K562 (cell line): ENCODE data around the gene MAP3K14. TPM values are rescaled to one million over a fixed set of nuclear protein-coding genes. Genes with fewer than 3 reads are reported as not detected.

Experiments used
- E2F3 ChIP-seq: fragments of 250-450 bp; sonication (Bioruptor Pico); IDR thresholded peaks from 2 replicates; pipeline ENCODE4 v1.4.0; 2020; ENCODE audit warnings: mild to moderate bottlenecking
- KDM5B ChIP-seq: fragments of 200-600 bp; sonication (generic); IDR thresholded peaks from 2 replicates; pipeline ENCODE4 v1.6.1; 2012; ENCODE audit warnings: low read depth, mild to moderate bottlenecking, moderate library complexity, low read length, control low read depth, inconsistent platforms; ENCODE audit not compliant: insufficient replicate concordance
- MCM5 ChIP-seq: fragments of 450-650 bp; IDR thresholded peaks from 2 replicates; pipeline ENCODE4 v1.6.1; 2016; ENCODE audit warnings: low read depth
- SMAD1 ChIP-seq: fragments of 150-350 bp; IDR thresholded peaks from 2 replicates; pipeline ENCODE4 v1.6.1; 2014; ENCODE audit warnings: low read length, low read depth; ENCODE audit not compliant: partially characterized antibody
- ZNF165 ChIP-seq: fragments of 250-450 bp; sonication (Bioruptor Pico); IDR thresholded peaks from 2 replicates; pipeline ENCODE4 v1.4.0; 2020; ENCODE audit warnings: borderline replicate concordance
- ZNF696 ChIP-seq: fragments of 250-450 bp; sonication (Bioruptor Pico); conservative IDR thresholded peaks from 2 replicates; pipeline ENCODE4 v1.4.0; 2020; ENCODE audit warnings: mild to moderate bottlenecking, moderate library complexity
- polyA plus RNA-seq, 8 experiments: library from polyadenylated mRNA; depleted of rRNA in 4 of 8; stranded (reverse) in 5 of 8; unstranded in 3 of 8; fragments of >200 nt; fragmentation: Nextera tagmentation in 2 of 8; fragmentation: Illumina TruSeq in 1 of 8; extraction: Ambion mirVana in 2 of 8; extraction: Trizol in 1 of 8; gene quantifications; 2 replicates each; pipeline versions ENCODE4 v1.2.1 to v1.2.3, GENCODE V29; 2011 to 2014; ENCODE audit warnings: inconsistent platforms in 1 of 8, missing spikeins in 1 of 8
- total RNA-seq, 7 experiments: library from RNA; depleted of rRNA in 6 of 7; stranded (reverse); fragments of >200 nt in 6 of 7; fragmentation: Illumina TruSeq in 2 of 7; extraction: Trizol in 2 of 7; gene quantifications; 2 replicates each; pipeline versions ENCODE4 v1.2.1 to v1.2.3, GENCODE V29; 2011 to 2021; ENCODE audit warnings: low replicate concordance in 1 of 7
- TF ChIP-seq, protein P1 (sequence below), 2 experiments: fragments of 450-650 bp; formaldehyde crosslinking in 1 of 2; IDR thresholded peaks; 2 replicates each; pipeline versions ENCODE4 v1.4.0 to v1.6.1; 2014 to 2020; ENCODE audit warnings: mild to moderate bottlenecking in 2 of 2, borderline replicate concordance in 1 of 2, low read depth in 1 of 2
- TF ChIP-seq, protein P2 (sequence below): fragments of 450-650 bp; IDR thresholded peaks from 2 replicates; pipeline ENCODE4 v1.6.1; 2018; ENCODE audit not compliant: partially characterized antibody
- TF ChIP-seq, protein P3 (sequence below): sonication (generic); formaldehyde crosslinking; IDR thresholded peaks from 2 replicates; pipeline ENCODE4 v1.8.1; 2023; ENCODE audit warnings: mild to moderate bottlenecking, missing genetic modification reagents
- TF ChIP-seq, protein P4 (sequence below): fragments of 450-650 bp; formaldehyde crosslinking; IDR thresholded peaks from 2 replicates; pipeline ENCODE4 v1.4.0; 2020; ENCODE audit warnings: mild to moderate bottlenecking, moderate library complexity

MAP3K14 gene
- total and polyA plus RNA-seq, 9 of the 15 experiments (the other 6 are each of a cell fraction or from before 2014, with no cell fraction given) = 0.45 to 8.7 (median 3.2) TPM

DNA sequence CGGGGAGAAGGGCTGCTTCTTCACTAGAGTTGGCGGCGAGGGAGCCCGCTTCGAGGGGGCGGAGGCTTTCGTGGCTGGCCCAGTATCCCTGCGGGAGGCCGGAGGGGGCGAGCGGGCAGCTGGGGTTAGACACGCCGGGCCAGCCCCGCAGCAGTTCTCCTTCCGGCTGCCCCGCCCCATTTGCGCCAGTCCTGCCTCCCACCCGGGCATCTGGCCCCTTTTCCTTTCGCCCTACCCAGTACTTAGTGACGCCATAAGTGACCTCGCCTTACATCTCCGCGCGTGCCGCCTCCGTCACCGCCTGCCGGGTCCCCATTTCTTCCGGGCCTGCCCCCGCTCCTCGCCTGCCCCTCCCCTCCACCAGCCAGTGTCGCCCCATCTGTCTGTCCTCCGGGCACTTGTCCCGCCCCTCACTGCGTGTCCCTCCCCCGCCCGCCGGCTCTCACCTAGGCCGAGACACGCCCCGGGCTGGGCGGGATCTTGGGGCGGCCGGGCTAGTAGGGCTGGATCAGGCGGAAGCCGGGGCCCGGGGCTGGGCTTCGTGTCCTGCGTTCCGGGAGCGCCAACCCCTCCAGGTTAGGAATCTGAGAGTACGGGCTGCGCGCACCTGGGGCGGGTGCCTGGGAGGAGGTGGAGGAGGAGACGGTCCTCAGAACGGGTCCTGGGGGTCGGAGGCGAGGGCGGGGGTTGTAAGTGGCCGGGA, 69.2 kb downstream of the MAP3K14 start (continued):
- TF ChIP-seq, protein P1, sequence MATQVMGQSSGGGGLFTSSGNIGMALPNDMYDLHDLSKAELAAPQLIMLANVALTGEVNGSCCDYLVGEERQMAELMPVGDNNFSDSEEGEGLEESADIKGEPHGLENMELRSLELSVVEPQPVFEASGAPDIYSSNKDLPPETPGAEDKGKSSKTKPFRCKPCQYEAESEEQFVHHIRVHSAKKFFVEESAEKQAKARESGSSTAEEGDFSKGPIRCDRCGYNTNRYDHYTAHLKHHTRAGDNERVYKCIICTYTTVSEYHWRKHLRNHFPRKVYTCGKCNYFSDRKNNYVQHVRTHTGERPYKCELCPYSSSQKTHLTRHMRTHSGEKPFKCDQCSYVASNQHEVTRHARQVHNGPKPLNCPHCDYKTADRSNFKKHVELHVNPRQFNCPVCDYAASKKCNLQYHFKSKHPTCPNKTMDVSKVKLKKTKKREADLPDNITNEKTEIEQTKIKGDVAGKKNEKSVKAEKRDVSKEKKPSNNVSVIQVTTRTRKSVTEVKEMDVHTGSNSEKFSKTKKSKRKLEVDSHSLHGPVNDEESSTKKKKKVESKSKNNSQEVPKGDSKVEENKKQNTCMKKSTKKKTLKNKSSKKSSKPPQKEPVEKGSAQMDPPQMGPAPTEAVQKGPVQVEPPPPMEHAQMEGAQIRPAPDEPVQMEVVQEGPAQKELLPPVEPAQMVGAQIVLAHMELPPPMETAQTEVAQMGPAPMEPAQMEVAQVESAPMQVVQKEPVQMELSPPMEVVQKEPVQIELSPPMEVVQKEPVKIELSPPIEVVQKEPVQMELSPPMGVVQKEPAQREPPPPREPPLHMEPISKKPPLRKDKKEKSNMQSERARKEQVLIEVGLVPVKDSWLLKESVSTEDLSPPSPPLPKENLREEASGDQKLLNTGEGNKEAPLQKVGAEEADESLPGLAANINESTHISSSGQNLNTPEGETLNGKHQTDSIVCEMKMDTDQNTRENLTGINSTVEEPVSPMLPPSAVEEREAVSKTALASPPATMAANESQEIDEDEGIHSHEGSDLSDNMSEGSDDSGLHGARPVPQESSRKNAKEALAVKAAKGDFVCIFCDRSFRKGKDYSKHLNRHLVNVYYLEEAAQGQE (IDR thresholded peaks at IDR 0.05; ENCODE audit: borderline replicate concordance) = no peak
- TF ChIP-seq, protein P1 (CRISPR knock-in tag; IDR thresholded peaks at IDR 0.05; ENCODE audit: low read depth) = no peak
- TF ChIP-seq, protein P2, sequence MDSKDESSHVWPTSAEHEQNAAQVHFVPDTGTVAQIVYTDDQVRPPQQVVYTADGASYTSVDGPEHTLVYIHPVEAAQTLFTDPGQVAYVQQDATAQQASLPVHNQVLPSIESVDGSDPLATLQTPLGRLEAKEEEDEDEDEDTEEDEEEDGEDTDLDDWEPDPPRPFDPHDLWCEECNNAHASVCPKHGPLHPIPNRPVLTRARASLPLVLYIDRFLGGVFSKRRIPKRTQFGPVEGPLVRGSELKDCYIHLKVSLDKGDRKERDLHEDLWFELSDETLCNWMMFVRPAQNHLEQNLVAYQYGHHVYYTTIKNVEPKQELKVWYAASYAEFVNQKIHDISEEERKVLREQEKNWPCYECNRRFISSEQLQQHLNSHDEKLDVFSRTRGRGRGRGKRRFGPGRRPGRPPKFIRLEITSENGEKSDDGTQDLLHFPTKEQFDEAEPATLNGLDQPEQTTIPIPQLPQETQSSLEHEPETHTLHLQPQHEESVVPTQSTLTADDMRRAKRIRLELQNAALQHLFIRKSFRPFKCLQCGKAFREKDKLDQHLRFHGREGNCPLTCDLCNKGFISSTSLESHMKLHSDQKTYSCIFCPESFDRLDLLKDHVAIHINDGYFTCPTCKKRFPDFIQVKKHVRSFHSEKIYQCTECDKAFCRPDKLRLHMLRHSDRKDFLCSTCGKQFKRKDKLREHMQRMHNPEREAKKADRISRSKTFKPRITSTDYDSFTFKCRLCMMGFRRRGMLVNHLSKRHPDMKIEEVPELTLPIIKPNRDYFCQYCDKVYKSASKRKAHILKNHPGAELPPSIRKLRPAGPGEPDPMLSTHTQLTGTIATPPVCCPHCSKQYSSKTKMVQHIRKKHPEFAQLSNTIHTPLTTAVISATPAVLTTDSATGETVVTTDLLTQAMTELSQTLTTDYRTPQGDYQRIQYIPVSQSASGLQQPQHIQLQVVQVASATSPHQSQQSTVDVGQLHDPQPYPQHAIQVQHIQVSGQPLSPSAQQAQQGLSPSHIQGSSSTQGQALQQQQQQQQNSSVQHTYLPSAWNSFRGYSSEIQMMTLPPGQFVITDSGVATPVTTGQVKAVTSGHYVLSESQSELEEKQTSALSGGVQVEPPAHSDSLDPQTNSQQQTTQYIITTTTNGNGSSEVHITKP = peak; percentile 57
- no peak for TF ChIP-seq SMAD1
- TF ChIP-seq, protein P3, sequence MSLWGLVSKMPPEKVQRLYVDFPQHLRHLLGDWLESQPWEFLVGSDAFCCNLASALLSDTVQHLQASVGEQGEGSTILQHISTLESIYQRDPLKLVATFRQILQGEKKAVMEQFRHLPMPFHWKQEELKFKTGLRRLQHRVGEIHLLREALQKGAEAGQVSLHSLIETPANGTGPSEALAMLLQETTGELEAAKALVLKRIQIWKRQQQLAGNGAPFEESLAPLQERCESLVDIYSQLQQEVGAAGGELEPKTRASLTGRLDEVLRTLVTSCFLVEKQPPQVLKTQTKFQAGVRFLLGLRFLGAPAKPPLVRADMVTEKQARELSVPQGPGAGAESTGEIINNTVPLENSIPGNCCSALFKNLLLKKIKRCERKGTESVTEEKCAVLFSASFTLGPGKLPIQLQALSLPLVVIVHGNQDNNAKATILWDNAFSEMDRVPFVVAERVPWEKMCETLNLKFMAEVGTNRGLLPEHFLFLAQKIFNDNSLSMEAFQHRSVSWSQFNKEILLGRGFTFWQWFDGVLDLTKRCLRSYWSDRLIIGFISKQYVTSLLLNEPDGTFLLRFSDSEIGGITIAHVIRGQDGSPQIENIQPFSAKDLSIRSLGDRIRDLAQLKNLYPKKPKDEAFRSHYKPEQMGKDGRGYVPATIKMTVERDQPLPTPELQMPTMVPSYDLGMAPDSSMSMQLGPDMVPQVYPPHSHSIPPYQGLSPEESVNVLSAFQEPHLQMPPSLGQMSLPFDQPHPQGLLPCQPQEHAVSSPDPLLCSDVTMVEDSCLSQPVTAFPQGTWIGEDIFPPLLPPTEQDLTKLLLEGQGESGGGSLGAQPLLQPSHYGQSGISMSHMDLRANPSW (CRISPR knock-in tag) = no peak
- TF ChIP-seq ZNF165 (CRISPR knock-in tag) = no peak
- TF ChIP-seq, protein P4, sequence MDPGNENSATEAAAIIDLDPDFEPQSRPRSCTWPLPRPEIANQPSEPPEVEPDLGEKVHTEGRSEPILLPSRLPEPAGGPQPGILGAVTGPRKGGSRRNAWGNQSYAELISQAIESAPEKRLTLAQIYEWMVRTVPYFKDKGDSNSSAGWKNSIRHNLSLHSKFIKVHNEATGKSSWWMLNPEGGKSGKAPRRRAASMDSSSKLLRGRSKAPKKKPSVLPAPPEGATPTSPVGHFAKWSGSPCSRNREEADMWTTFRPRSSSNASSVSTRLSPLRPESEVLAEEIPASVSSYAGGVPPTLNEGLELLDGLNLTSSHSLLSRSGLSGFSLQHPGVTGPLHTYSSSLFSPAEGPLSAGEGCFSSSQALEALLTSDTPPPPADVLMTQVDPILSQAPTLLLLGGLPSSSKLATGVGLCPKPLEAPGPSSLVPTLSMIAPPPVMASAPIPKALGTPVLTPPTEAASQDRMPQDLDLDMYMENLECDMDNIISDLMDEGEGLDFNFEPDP (CRISPR knock-in tag) = no peak
- no peak for TF ChIP-seq E2F3 (CRISPR knock-in tag)
- TF ChIP-seq ZNF696 (CRISPR knock-in tag) = no peak
- no peak for TF ChIP-seq MCM5
- no peak for TF ChIP-seq KDM5B
